ENCODE results near the gene SMIM20. TPM values are rescaled to one million over a fixed set of nuclear protein-coding genes. Genes with fewer than 3 reads are reported as not detected.
"Not testable (repeated sequence)": the region's sequence is repeated elsewhere in the genome, so short reads cannot be mapped to it uniquely, and the experiment has no call there.

Gene SMIM20
- total and polyA plus RNA-seq, 4 donors = 11.1 to 25.0 (median 20.4) TPM

DNA sequence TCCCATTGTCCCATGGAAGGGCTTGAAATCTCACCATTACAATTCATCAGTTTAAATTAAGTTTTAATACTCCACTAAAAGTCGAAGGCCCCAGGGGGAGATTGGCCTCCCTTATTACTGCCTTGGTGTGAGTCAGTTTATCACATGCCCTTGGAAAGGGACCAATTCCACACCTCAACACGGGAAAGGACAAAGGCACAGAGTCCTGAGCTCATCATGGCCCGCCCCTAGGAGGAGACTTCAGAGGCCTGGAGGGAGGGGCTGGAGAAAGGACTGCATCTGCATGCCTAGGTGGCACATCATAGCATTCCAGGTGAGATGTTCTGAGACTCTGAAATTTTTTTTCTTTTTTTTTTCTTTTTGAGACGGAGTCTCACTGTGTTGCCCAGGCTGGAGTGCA lies 48.4 kb upstream of the SMIM20 start:
- no peak for DNase-seq (ENCODE audit: low spot score)
- no peaks in the 10 kb centered on the region for H3K9me3 ChIP-seq (ENCODE audit: control insufficient read depth in 4 of 4, low read length in 3 of 4)
- H3K4me3 ChIP-seq (ENCODE audit: low read depth in 1 of 3, low read length in 3 of 3) = no peak overlapping the region
- H3K27ac ChIP-seq (ENCODE audit: low read depth in 1 of 2, low read length in 2 of 2) = no peak overlapping the region
- TF ChIP-seq RAD21 (IDR thresholded peaks at IDR 0.05) = no peak
- TF ChIP-seq, protein P1, sequence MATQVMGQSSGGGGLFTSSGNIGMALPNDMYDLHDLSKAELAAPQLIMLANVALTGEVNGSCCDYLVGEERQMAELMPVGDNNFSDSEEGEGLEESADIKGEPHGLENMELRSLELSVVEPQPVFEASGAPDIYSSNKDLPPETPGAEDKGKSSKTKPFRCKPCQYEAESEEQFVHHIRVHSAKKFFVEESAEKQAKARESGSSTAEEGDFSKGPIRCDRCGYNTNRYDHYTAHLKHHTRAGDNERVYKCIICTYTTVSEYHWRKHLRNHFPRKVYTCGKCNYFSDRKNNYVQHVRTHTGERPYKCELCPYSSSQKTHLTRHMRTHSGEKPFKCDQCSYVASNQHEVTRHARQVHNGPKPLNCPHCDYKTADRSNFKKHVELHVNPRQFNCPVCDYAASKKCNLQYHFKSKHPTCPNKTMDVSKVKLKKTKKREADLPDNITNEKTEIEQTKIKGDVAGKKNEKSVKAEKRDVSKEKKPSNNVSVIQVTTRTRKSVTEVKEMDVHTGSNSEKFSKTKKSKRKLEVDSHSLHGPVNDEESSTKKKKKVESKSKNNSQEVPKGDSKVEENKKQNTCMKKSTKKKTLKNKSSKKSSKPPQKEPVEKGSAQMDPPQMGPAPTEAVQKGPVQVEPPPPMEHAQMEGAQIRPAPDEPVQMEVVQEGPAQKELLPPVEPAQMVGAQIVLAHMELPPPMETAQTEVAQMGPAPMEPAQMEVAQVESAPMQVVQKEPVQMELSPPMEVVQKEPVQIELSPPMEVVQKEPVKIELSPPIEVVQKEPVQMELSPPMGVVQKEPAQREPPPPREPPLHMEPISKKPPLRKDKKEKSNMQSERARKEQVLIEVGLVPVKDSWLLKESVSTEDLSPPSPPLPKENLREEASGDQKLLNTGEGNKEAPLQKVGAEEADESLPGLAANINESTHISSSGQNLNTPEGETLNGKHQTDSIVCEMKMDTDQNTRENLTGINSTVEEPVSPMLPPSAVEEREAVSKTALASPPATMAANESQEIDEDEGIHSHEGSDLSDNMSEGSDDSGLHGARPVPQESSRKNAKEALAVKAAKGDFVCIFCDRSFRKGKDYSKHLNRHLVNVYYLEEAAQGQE (IDR thresholded peaks at IDR 0.05) = no peak
- no peak for TF ChIP-seq NR2F2 (IDR thresholded peaks at IDR 0.05)
- TF ChIP-seq FOXA2 (IDR thresholded peaks at IDR 0.05) = no peak
- no peak for TF ChIP-seq EGR1 (IDR thresholded peaks at IDR 0.05; ENCODE audit: low read depth in 2 of 2)
- TF ChIP-seq, protein P2, sequence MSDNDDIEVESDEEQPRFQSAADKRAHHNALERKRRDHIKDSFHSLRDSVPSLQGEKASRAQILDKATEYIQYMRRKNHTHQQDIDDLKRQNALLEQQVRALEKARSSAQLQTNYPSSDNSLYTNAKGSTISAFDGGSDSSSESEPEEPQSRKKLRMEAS (IDR thresholded peaks at IDR 0.05) = no peak
- TF ChIP-seq, protein P3, sequence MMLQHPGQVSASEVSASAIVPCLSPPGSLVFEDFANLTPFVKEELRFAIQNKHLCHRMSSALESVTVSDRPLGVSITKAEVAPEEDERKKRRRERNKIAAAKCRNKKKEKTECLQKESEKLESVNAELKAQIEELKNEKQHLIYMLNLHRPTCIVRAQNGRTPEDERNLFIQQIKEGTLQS (IDR thresholded peaks at IDR 0.05) = no peak
- TF ChIP-seq TAF1 (conservative IDR thresholded peaks at IDR 0.05) = no peak
- TF ChIP-seq SP1 (IDR thresholded peaks at IDR 0.05) = no peak
- H3K27me3 ChIP-seq (ENCODE audit: control insufficient read depth in 4 of 4, insufficient read depth in 4 of 4, low read length in 3 of 4) = no peaks in the 10 kb centered on the region
- WGBS = 71% methylated on average over 4 of the region's 4 CpGs
- H3K4me1 ChIP-seq (ENCODE audit: control insufficient read depth in 4 of 4, insufficient read depth in 4 of 4, low read length in 3 of 4) = peaks cover 0 to 12% (median 7%) of the 10 kb centered on the region in 4 donors
- H3K9ac ChIP-seq (ENCODE audit: low read depth in 1 of 2, low read length in 2 of 2) = no peak overlapping the region
- no peaks in the 10 kb centered on the region for H3K36me3 ChIP-seq (ENCODE audit: control insufficient read depth in 4 of 4, insufficient read depth in 3 of 4, low read depth in 1 of 4, low read length in 3 of 4)

DNA sequence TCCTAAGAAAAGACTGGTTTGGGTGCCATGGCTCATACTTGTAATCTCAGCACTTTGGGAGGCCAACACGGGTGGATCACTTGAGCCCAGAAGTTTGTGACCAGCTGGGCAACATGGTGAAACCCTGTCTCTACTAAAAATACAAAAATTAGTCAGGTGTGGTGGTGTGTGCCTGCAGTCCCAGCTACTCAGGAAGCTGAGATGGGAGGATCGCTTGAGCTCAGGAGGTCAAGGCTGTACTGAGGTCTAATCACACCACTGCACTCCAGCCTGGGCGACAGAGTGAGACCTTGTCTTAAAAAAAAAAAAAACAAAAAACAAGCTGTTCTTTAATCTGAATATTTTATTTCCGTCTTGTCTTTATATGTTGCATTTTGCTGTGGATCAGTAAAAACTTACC lies 47.6 kb upstream of the SMIM20 start:
- DNase-seq (ENCODE audit: low spot score); H3K4me3 ChIP-seq (ENCODE audit: low read depth in 1 of 3, low read length in 3 of 3); H3K9me3 ChIP-seq (ENCODE audit: control insufficient read depth in 4 of 4, low read length in 3 of 4); H3K4me1 ChIP-seq (ENCODE audit: control insufficient read depth in 4 of 4, insufficient read depth in 4 of 4, low read length in 3 of 4); H3K36me3 ChIP-seq (ENCODE audit: control insufficient read depth in 4 of 4, insufficient read depth in 3 of 4, low read depth in 1 of 4, low read length in 3 of 4); H3K9ac ChIP-seq (ENCODE audit: low read depth in 1 of 2, low read length in 2 of 2); H3K27me3 ChIP-seq (ENCODE audit: control insufficient read depth in 4 of 4, insufficient read depth in 4 of 4, low read length in 3 of 4); H3K27ac ChIP-seq (ENCODE audit: low read depth in 1 of 2, low read length in 2 of 2): not testable (repeated sequence)
- 88% methylated on average over 4 of the region's 4 CpGs for WGBS

DNA sequence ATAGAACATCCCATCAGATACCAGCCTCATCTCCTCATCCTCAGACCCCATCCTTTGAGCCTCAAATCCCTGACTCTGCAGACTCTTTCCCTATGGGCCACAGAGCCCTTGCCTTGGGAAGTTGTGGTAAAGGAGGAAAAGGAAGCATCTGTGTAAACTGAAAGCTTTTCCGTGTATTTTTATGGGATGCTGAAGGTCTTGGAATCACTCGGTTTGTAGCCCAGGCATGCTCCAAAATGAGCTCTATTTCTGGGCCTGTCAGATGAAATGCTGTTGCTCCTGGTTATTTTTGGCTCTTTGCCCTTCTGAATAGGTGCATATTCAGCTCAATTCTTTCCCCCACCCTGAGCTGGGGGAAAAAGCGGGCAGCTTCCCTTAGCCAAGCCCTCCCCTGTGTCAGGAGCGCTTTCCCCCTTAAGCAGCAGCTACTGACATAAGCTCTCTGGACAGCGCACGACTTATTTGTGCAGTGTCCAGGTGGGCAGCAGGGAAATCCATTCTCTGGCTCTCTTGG lies 46.2 kb upstream of the SMIM20 start:
- Histone ChIP-seq H3K27me3 (ENCODE audit: control insufficient read depth in 4 of 4, insufficient read depth in 4 of 4, low read length in 3 of 4) (no peaks in the 10 kb centered on the region), H3K4me1 (ENCODE audit: control insufficient read depth in 4 of 4, insufficient read depth in 4 of 4, low read length in 3 of 4) (peaks cover 0 to 6% (median 5%) of the 10 kb centered on the region in 4 donors), H3K27ac (ENCODE audit: low read depth in 1 of 2, low read length in 2 of 2) (no peak overlapping the region), H3K36me3 (ENCODE audit: control insufficient read depth in 4 of 4, insufficient read depth in 3 of 4, low read depth in 1 of 4, low read length in 3 of 4) (no peaks in the 10 kb centered on the region), H3K9ac (ENCODE audit: low read depth in 1 of 2, low read length in 2 of 2) (no peak overlapping the region), H3K4me3 (ENCODE audit: low read depth in 1 of 3, low read length in 3 of 3) (no peak overlapping the region), H3K9me3 (ENCODE audit: control insufficient read depth in 4 of 4, low read length in 3 of 4) (no peaks in the 10 kb centered on the region)
- 83% methylated on average over 6 of the region's 6 CpGs for WGBS
- TF ChIP-seq SP1 (IDR thresholded peaks at IDR 0.05) = no peak
- no peak for TF ChIP-seq FOXA2 (IDR thresholded peaks at IDR 0.05)
- TF ChIP-seq GABPA (IDR thresholded peaks at IDR 0.05 in 1 of 2, conservative IDR thresholded peaks at IDR 0.05 in 1 of 2) = no peak
- no peak for TF ChIP-seq JUND (IDR thresholded peaks at IDR 0.05)
- TF ChIP-seq FOXA1 (IDR thresholded peaks at IDR 0.05) = no peak
- no peak for TF ChIP-seq RAD21 (IDR thresholded peaks at IDR 0.05)
- TF ChIP-seq, protein P2 (IDR thresholded peaks at IDR 0.05) = no peak
- TF ChIP-seq YY1 (IDR thresholded peaks at IDR 0.05) = no peak
- TF ChIP-seq TAF1 (conservative IDR thresholded peaks at IDR 0.05) = no peak
- no peak for DNase-seq (ENCODE audit: low spot score)

Measured in liver (tissue), 9 donors.